ENCODE results near the gene SLC35F2. TPM values are rescaled to one million over a fixed set of nuclear protein-coding genes. Genes with fewer than 3 reads are reported as not detected.

Gene SLC35F2
- polyA plus RNA-seq, 1 experiment: 0.82 TPM

- TF ChIP-seq, protein P1, sequence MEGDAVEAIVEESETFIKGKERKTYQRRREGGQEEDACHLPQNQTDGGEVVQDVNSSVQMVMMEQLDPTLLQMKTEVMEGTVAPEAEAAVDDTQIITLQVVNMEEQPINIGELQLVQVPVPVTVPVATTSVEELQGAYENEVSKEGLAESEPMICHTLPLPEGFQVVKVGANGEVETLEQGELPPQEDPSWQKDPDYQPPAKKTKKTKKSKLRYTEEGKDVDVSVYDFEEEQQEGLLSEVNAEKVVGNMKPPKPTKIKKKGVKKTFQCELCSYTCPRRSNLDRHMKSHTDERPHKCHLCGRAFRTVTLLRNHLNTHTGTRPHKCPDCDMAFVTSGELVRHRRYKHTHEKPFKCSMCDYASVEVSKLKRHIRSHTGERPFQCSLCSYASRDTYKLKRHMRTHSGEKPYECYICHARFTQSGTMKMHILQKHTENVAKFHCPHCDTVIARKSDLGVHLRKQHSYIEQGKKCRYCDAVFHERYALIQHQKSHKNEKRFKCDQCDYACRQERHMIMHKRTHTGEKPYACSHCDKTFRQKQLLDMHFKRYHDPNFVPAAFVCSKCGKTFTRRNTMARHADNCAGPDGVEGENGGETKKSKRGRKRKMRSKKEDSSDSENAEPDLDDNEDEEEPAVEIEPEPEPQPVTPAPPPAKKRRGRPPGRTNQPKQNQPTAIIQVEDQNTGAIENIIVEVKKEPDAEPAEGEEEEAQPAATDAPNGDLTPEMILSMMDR (IDR thresholded peaks at IDR 0.05; ENCODE audit: insufficient read depth, low read depth, low read length): no peak
- Histone ChIP-seq H3K36me3 (ENCODE audit: control insufficient read depth, insufficient read depth, low read length) (no peaks in the 10 kb centered on the region), H3K4me3 (ENCODE audit: low read depth, low read length) (no peak overlapping the region), H3K27me3 (ENCODE audit: control insufficient read depth, insufficient read depth, low read length) (no peaks in the 10 kb centered on the region)
- CTCF ChIA-PET: no interaction called here
- no peak for DNase-seq (ENCODE audit: low read depth)
- POLR2A ChIA-PET: no interaction called here
Measured at GRCh38 chr11:107827041-107827440, 31.5 kb downstream of the SLC35F2 start.

GRCh38 chr11:107825875-107826274 is 32.7 kb downstream of the SLC35F2 start:
- TF ChIP-seq, protein P1 (IDR thresholded peaks at IDR 0.05; ENCODE audit: insufficient read depth, low read depth, low read length): no peak
- Histone ChIP-seq H3K27me3 (ENCODE audit: control insufficient read depth, insufficient read depth, low read length) (no peaks in the 10 kb centered on the region), H3K36me3 (ENCODE audit: control insufficient read depth, insufficient read depth, low read length) (no peaks in the 10 kb centered on the region), H3K4me3 (ENCODE audit: low read depth, low read length) (no peak overlapping the region)
- CTCF ChIA-PET: interaction anchor here (0.6 to 0.9 kb wide), 2 partner anchors 24 to 1161 kb away, joined by 3 read pairs; no protein-coding TSS in a partner anchor
- POLR2A ChIA-PET: no interaction called here
- DNase-seq (ENCODE audit: low read depth): no peak

- TF ChIP-seq, protein P1 (IDR thresholded peaks at IDR 0.05; ENCODE audit: insufficient read depth, low read depth, low read length): no peak
- Histone ChIP-seq H3K4me3 (ENCODE audit: low read depth, low read length) (no peak overlapping the region), H3K27me3 (ENCODE audit: control insufficient read depth, insufficient read depth, low read length) (no peaks in the 10 kb centered on the region), H3K36me3 (ENCODE audit: control insufficient read depth, insufficient read depth, low read length) (no peaks in the 10 kb centered on the region)
- ChIA-PET POLR2A (no interaction called here), CTCF (no interaction called here)
- DNase-seq (ENCODE audit: low read depth): no peak
Measured at GRCh38 chr11:107824668-107825369, 33.8 kb downstream of the SLC35F2 start.

DNA sequence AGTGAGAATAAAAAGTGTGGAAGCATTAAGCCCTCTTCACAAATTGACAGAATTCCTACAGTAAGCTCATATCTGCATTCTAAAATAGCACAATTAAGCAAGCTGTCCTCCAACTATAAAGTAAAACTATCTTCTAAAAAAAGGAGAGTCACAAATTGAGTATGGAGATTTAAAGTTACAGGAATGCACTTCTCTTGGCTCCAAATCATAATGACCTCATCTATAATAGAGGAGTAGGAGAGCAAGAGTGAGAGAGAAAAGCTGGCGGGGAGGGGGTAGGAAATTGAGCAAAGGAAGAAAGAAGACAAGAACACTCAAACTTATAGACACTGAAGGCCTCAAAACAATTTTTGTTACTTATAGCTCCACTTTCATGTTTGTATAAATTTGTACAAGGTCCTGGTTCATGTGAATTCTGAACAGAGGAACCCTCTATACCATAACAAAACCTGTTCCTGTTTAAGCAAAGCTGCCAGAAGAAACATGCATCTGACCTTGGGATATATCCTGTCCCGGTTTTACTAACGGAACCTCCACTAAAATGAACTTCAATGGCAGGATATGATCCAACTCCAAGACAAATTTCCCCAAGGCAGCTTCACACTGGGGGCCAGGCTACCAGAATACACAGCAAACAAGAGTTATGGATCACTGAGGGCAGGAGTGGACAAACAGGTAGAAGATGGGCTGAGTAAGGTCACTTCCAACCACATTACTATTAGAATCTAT is 37.2 kb downstream of the SLC35F2 start:
- no peak for DNase-seq (ENCODE audit: low read depth)
- no peaks in the 10 kb centered on the region for H3K27me3 ChIP-seq (ENCODE audit: control insufficient read depth, insufficient read depth, low read length)
- POLR2A ChIA-PET: no interaction called here
- H3K36me3 ChIP-seq (ENCODE audit: control insufficient read depth, insufficient read depth, low read length): no peaks in the 10 kb centered on the region
- CTCF ChIA-PET: no interaction called here
- no peak overlapping the region for H3K4me3 ChIP-seq (ENCODE audit: low read depth, low read length)
- TF ChIP-seq, protein P1 (IDR thresholded peaks at IDR 0.05; ENCODE audit: insufficient read depth, low read depth, low read length): no peak

GRCh38 chr11:107819361-107820014 is 39.1 kb downstream of the SLC35F2 start:
- no peaks in the 10 kb centered on the region for H3K36me3 ChIP-seq (ENCODE audit: control insufficient read depth, insufficient read depth, low read length)
- TF ChIP-seq, protein P1 (IDR thresholded peaks at IDR 0.05; ENCODE audit: insufficient read depth, low read depth, low read length): no peak
- DNase-seq (ENCODE audit: low read depth): no peak
- no peaks in the 10 kb centered on the region for H3K27me3 ChIP-seq (ENCODE audit: control insufficient read depth, insufficient read depth, low read length)
- POLR2A ChIA-PET: no interaction called here
- CTCF ChIA-PET: interaction anchor here (1.2 kb wide), 1 partner anchor 256 kb away, joined by 3 read pairs; no protein-coding TSS in a partner anchor
- no peak overlapping the region for H3K4me3 ChIP-seq (ENCODE audit: low read depth, low read length)

Measured in BJ (cell line).